Upper lobe of right lung (tissue), 1 donor: Measurements from ENCODE around the gene PEX14. TPM values are rescaled to one million over a fixed set of nuclear protein-coding genes. Genes with fewer than 3 reads are reported as not detected.

ENCODE experiments used
- ATAC-seq: fragments of 200-7000 bp; cut with Tn5 transposase; one replicate; pipeline ENCODE4 v1.9.1; 2020; ENCODE audit warnings: mild to moderate bottlenecking, moderate library complexity
- DNase-seq: peaks from one replicate; pipeline ENCODE4 v3.0.0-alpha.2; 2020
- H3K27ac ChIP-seq: fragments of 200-600 bp; one replicate; pipeline ENCODE4 v1.8.0; 2022
- H3K27me3 ChIP-seq: fragments of 200-600 bp; one replicate; pipeline ENCODE4 v1.8.0; 2022; ENCODE audit warnings: mild to moderate bottlenecking
- H3K36me3 ChIP-seq: fragments of 200-600 bp; one replicate; pipeline ENCODE4 v1.8.0; 2022
- H3K4me1 ChIP-seq: fragments of 200-600 bp; one replicate; pipeline ENCODE4 v1.8.0; 2022
- H3K4me3 ChIP-seq: fragments of 200-600 bp; one replicate; pipeline ENCODE4 v1.8.0; 2022; ENCODE audit warnings: mild to moderate bottlenecking
- H3K9me3 ChIP-seq: fragments of 200-600 bp; one replicate; pipeline ENCODE4 v1.8.0; 2022
- CTCF ChIP-seq: fragments of 200-600 bp; IDR thresholded peaks from one replicate; pipeline ENCODE4 v1.8.0; 2022; ENCODE audit warnings: antibody characterized with exemption
- intact Hi-C: fragments of 100-400 bp; cut with DNase I; formaldehyde crosslinking; loops from one replicate; pipeline ENCODE4 v1.11.0; 2022
- total RNA-seq: library from RNA; stranded (reverse); fragmentation: NEBNext Ultra II Directional; extraction: Animal tissue kit (Norgen Biotek cat#: 25700); gene quantifications from one replicate; pipeline ENCODE4 v1.2.1, GENCODE V29; 2021
- donor health status: DM: no; HTN: yes; CAD: no; lungs with severe emphysema.

Gene PEX14
- total RNA-seq, 1 donor from 2014 or later = 25.8 TPM

- Histone ChIP-seq H3K27me3 (no peaks in the 10 kb centered on the region), H3K9me3 (no peaks in the 10 kb centered on the region), H3K36me3 (no peaks in the 10 kb centered on the region), H3K4me3 (no peak overlapping the region), H3K27ac (no peak overlapping the region), H3K4me1 (no peaks in the 10 kb centered on the region)
- ATAC-seq = no peak
- TF ChIP-seq CTCF = no peak
- intact Hi-C loops = loop anchor here (10.0 kb wide), 1 partner anchor 58 kb away; no protein-coding TSS in a partner anchor
- no peak for DNase-seq
Measured at GRCh38 chr1:10437052-10437451, 37.7 kb upstream of the PEX14 start.

GRCh38 chr1:10438677-10439163 is 36.0 kb upstream of the PEX14 start:
- H3K4me3 ChIP-seq = no peak overlapping the region
- peak; percentile 86 for ATAC-seq
- H3K4me1 ChIP-seq = no peaks in the 10 kb centered on the region
- H3K9me3 ChIP-seq = no peaks in the 10 kb centered on the region
- no peaks in the 10 kb centered on the region for H3K36me3 ChIP-seq
- no peak overlapping the region for H3K27ac ChIP-seq
- no peaks in the 10 kb centered on the region for H3K27me3 ChIP-seq
- intact Hi-C loops = loop anchor here (10.0 kb wide), 1 partner anchor 56 kb away; no protein-coding TSS in a partner anchor
- no peak for DNase-seq
- no peak for TF ChIP-seq CTCF

GRCh38 chr1:10440305-10440704 is 34.4 kb upstream of the PEX14 start:
- no peak for ATAC-seq
- H3K4me1 ChIP-seq = no peaks in the 10 kb centered on the region
- no peaks in the 10 kb centered on the region for H3K27me3 ChIP-seq
- no peaks in the 10 kb centered on the region for H3K9me3 ChIP-seq
- no peak for TF ChIP-seq CTCF
- no peak for DNase-seq
- intact Hi-C loops = no loop called here
- no peak overlapping the region for H3K4me3 ChIP-seq
- H3K36me3 ChIP-seq = no peaks in the 10 kb centered on the region
- H3K27ac ChIP-seq = no peak overlapping the region

DNA sequence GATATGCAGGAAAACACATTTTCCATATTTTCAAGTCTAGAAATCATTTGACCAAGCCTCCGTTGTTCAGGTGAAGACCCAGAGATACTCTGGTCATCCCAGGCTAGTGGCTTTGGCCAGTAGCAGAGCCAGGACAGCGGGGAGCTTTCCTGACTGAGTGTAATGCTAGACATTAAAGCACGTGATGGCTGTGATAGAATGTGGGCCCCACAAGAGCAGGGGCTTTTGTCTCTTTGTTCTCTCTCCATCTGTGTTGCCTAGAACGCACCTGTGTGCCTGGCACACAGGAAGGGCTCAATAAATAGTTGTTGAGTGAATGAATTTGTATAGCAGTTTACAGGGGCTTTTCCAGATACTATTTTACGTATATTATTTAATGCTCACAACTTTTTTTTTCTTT is 34.0 kb upstream of the PEX14 start:
- H3K27me3 ChIP-seq = no peaks in the 10 kb centered on the region
- no peak for TF ChIP-seq CTCF
- no peaks in the 10 kb centered on the region for H3K4me1 ChIP-seq
- no peak overlapping the region for H3K4me3 ChIP-seq
- no peak for DNase-seq
- no peaks in the 10 kb centered on the region for H3K9me3 ChIP-seq
- intact Hi-C loops = no loop called here
- no peaks in the 10 kb centered on the region for H3K36me3 ChIP-seq
- H3K27ac ChIP-seq = no peak overlapping the region
- ATAC-seq = no peak

GRCh38 chr1:10444248-10444647 is 30.5 kb upstream of the PEX14 start:
- TF ChIP-seq CTCF = no peak
- no peak for ATAC-seq
- no peak overlapping the region for H3K4me3 ChIP-seq

More at GRCh38 chr1:10444248-10444647, 30.5 kb upstream of the PEX14 start:
- no peaks in the 10 kb centered on the region for H3K4me1 ChIP-seq
- intact Hi-C loops = no loop called here
- no peaks in the 10 kb centered on the region for H3K9me3 ChIP-seq
- H3K27ac ChIP-seq = no peak overlapping the region
- DNase-seq = no peak
- no peaks in the 10 kb centered on the region for H3K36me3 ChIP-seq
- H3K27me3 ChIP-seq = no peaks in the 10 kb centered on the region
